22Rv1 (cell line): ENCODE results near the gene RNF167.

ENCODE experiments used
- ZFX ChIP-seq: fragments of 450-650 bp; IDR thresholded peaks from 2 replicates; pipeline ENCODE4 v1.6.1; 2017; ENCODE audit warnings: antibody characterized with exemption, borderline replicate concordance
- TF ChIP-seq, protein P1 (sequence below): fragments of 450-650 bp; IDR thresholded peaks from 2 replicates; pipeline ENCODE4 v1.5.1; 2017; ENCODE audit warnings: mild to moderate bottlenecking

- TF ChIP-seq, protein P1, sequence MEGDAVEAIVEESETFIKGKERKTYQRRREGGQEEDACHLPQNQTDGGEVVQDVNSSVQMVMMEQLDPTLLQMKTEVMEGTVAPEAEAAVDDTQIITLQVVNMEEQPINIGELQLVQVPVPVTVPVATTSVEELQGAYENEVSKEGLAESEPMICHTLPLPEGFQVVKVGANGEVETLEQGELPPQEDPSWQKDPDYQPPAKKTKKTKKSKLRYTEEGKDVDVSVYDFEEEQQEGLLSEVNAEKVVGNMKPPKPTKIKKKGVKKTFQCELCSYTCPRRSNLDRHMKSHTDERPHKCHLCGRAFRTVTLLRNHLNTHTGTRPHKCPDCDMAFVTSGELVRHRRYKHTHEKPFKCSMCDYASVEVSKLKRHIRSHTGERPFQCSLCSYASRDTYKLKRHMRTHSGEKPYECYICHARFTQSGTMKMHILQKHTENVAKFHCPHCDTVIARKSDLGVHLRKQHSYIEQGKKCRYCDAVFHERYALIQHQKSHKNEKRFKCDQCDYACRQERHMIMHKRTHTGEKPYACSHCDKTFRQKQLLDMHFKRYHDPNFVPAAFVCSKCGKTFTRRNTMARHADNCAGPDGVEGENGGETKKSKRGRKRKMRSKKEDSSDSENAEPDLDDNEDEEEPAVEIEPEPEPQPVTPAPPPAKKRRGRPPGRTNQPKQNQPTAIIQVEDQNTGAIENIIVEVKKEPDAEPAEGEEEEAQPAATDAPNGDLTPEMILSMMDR = no peak
- TF ChIP-seq ZFX = no peak
Observed at GRCh38 chr17:4950075-4950745, 10.1 kb downstream of the RNF167 start.
